Stimulated activated naive CD4-positive, alpha-beta T cell treated with Interleukin-2 at 50 U/mL for 16 hours (primary cell): ENCODE data around the gene ILRUN.
"Not testable (repeated sequence)": the region's sequence is repeated elsewhere in the genome, so short reads cannot be mapped to it uniquely, and the experiment has no call there.

Source experiments
- DNase-seq: peaks from one replicate; lab custom pipeline; 2025; lab: John Stamatoyannopoulos, UW

ILRUN gene

DNA sequence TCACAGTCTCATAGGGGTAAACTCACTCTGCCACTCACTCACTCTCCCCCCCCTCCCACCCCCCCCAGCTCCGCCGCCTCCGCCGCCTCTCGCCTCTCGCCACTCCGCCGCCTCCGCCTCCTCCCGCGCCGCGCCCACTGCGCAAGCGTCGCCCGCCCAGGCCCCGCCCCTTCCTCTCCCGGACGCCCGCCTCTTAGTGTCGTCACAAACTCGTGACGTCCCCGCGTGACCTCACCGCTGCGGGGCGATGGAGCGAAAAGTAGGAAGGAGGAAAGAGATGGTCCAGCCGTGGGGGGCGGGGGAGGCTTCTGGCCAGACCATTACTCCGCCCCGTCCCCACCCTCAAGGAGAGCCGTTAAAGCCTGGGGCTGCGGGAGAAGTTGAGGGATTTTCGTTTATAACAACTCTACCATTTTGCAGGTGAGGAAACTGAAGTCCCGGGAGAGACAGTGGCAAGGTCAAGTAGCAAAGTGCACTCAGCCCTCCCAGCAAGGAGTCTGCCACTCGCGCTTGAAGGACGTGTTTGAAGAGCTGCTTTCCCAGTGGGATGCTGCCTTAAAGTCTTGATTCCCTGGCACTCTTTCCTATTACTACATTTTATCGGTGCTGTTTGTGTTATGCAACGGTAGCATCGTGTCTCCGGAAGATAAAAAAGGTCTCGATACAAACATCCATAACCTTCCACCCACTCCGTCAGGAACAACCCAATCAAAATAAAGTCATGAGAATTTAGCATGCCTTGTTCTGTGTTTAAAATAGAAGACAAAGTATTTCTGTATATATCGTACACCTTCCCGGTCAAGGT lies at the start of gene ILRUN:
Gene ILRUN (minus strand): TSS at position 29 of the 805 bp plus-strand sequence. CDS start 164 bp downstream, outside the sequence.
- peak; percentile 94 for DNase-seq

DNA sequence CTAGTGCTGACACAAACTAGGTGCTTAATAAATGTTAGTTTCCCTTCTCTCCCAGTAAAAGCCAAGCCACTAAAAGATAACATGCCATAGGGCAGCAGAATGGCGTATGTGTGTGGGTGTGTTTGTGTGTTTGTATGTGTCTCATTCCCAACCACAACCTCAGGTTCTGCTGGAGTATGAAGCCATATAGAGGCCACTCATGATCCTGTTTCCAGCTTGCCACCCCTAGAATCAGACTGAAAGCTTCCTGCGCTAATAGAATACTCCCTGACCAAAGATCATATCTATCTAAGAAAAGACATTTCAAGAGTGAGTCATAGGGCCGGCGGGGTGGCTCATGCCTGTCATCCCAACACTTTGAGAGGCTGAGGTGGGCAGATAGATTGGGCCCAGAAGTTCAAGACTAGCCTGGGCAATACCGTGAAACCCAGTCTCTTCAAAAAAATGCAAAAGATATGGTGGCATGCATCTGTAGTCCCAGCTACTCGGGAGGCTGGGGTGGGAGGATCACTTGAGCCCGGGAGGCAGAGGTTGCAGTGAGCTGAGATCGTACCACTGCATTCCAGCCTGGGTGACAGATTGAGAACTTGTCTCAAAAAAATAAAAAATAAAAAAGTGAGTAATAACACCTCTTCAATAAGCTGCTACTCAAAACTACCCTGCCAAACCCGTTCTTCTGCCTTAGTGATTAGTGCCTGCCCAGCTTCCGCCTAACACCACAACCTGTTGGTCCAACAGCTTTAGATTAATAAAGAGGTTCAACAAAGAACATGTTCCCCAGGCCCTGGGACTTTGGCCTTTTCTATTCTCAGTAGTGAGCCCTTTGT lies 48.9 kb upstream of the ILRUN start:
- DNase-seq, result no peak

DNA sequence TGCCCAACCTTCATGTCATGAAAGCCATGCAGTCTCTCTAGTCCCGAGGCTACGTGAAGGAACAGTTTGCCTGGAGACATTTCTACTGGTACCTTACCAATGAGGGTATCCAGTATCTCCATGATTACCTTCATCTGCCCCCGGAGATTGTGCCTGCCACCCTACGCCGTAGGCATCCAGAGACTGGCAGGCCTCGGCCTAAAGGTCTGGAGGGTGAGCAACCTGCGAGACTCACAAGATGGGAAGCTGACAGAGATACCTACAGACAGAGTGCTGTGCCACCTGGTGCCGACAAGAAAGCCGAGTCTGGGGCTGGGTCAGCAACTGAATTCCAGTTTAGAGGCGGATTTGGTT lies 47.7 kb upstream of the ILRUN start:
- not testable (repeated sequence) for DNase-seq

DNA sequence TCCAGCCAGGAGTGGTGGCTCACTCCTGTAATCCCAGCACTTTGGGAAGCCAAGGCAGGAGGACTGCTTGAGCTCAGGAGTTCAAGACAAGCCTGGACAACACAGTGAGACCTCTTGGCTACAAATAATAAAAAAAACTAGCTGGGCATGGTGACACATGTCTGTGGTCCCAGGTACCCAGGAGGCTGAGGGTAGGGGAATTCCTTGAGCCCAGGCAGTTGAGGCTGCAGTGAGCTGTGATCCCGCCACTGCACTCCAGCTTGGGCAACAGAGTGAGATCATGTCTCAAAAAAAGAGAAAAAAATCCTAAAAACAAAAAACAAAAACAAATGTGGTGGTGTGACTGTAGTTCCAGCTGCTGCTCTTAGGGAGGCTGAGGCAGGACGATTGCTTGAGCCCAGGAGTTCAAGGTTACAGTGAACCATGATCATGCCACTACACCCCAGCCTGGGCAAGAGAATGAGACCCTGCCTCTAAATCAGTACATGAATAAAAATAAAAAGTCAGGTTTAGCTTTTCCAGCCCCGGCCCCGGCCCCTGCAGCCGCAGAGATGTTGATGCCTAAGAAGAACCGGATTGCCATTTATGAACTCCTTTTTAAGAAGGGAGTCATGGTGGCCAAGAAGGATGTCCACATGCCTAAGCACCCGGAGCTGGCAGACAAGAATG lies 47.2 kb upstream of the ILRUN start:
- no peak for DNase-seq

DNA sequence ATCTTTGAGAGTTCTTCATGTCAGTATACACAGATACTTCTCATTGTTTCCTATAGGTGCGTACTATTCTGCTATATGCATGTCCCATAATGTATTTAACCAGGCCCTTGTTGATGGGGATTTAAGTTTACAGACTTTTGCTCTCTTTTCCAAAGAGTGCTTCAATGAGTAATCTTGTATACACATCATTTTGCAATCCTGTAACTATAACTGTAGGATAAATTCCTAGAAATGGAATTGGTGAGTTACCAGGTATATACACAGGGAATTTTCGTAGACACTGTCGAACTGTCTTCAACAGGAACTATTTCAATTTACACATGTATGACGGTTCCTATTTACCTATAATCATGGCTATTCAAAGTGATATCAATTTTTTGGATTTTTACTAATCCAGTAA lies 45.5 kb upstream of the ILRUN start:
- no peak for DNase-seq

DNA sequence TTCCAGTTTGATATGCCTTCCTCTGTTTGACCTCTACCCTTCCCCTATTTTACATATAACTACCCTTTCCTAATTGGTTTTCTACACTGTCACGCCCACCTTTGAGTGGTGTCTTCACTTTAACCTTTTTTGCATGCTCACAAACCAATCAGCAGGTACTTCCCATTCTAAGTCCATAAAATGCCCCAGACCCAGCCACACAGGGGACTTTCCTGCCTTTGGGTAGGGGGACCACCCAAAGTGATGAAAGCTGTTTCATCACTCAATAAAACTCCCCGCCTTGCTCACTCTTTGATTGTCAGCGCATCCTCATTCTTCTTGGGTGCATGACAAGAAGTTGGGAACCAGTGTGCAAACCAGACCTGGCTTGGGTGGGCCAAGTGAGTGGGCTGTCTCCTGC lies 40.3 kb upstream of the ILRUN start:
- no peak for DNase-seq

DNA sequence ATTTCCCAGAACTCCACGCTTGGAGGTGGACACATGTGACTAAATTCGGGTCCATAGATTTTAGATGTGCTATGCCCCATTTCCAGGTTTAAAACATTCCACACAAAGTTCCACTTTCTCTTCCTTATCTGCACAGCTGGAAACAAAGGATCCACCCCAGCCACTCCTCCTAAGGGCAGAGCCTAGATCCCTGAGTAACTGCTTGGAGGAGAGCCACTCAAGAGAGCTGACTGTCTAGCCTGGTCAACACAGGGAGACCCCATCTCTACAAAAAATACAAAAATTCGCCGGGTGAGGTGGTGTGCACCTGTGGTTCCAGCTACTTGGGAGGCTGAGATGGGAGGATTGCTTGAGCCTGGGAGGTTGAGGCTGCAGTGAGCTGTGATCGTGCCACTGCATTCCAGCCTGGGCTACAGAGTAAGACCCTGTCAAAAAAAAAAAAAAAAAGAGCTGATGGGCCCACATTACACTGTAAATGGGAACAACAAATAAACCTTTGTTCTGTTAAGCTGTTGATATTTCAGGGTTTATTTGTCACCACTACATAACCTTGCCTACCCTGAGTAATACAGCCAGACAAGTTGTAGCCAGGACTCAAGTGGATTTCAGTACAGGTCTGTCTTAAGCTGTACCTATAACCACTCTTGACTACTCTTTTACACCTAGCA lies 35.0 kb upstream of the ILRUN start:
- no peak for DNase-seq

DNA sequence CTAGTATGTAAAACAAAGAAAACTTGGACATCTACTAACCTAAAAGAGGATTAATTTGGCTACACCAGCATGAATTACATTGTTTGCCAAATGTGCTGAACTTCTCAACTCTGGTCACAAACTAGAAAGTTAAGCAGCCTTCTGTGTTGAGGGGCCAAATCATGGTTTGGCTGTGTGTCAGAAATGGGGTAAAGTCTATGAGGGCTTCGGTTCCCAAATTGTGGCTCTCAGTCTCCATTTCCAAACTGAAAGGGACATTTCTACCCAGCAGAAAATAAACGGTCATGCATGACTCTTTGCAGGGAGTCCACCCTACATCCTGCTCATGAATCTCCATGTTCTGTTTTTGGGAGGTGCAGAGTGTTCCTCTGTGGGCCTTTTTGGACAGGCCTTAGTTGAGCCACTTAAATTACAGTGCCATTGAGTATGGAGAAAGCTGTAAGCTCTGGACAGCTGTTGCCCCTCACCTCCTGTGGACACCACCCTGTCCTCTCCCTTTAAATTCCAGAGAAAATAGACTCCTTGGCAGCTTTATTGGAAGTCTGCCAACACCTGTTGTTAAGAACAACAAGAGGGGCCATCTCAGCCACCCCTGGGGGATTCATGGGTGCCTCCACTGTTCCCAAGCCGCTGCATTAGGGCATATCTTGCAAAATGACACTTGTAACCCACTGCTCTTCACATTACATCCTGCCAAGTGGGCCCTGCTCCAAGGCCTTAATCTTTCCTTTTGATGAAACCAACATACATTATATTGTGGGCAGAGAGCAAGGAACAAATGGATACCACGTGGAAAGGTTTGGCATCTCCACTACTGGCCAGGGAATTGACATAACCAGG lies 33.3 kb upstream of the ILRUN start:
- no peak for DNase-seq

DNA sequence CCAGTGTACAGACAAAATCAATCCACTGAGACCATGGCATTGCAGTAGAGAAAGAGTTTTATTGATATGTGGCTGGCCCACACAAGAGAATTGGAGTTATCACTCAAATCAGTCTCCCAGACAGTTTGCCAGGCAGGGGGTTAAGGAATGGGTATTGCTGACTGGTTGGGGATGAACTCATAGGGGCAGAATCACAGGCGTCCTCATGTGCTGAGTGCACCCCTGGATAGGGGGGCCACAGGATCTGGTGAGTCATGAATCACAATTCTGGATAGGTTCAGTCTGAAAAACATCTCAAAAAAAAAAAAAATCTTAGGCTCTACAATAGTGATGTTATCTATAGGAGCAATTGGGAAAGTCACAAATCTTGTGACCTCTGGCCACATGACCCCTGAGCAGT lies 29.5 kb upstream of the ILRUN start:
- no peak for DNase-seq

DNA sequence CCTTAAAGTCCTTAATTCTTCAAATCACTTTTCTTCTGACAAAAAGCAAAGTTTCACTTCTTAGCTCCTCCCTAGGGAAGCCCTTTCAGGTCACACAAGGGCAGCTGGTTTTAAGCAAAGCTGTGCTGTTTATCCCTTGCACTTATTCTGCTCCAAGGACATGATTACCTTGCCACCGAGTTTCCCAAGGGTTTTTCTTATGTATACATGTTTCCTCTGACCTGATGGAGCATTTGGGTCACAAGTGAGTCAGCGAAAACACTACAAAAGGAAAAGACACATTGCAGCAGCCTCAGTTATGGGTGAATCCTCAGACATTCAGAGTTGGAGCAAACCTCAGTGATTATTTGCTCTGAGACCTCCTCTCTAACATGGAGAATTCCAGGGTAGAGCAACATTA lies 26.6 kb upstream of the ILRUN start:
- no peak for DNase-seq

DNA sequence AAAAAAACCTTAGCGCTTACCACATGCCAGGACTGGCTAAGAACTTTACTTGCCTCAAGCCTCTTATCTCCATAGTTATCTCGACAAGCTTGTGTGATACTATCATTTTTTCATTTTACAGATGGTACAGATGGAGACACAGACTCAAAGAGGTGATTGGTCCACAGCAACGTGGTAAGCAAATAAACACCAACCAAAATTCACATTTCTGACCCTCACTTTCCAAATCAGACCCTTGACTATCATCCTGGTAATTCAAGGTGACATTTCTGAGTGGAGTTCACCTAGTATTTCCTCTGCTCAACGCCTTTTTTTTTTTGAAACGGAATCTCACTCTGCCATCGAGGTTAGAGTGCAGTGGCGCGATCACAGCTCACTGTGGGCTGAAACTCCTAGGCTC lies 25.9 kb upstream of the ILRUN start:
- no peak for DNase-seq

DNA sequence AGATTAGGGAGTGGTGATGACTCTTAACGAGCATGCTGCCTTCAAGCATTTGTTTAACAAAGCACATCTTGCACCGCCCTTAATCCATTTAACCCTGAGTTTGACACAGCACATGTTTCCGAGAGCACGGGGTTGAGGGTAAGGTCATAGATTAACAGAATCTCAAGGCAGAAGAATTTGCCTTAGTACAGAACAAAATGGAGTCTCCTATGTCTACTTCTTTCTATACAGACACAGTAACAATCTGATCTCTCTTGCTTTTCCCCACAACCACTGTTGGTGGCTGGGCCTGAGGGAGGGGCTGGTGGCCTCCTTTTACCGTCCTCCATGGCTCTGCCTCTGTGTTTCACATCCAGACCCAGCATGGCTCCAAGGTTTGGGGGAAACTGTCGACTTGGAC lies 23.6 kb upstream of the ILRUN start:
- not testable (repeated sequence) for DNase-seq

DNA sequence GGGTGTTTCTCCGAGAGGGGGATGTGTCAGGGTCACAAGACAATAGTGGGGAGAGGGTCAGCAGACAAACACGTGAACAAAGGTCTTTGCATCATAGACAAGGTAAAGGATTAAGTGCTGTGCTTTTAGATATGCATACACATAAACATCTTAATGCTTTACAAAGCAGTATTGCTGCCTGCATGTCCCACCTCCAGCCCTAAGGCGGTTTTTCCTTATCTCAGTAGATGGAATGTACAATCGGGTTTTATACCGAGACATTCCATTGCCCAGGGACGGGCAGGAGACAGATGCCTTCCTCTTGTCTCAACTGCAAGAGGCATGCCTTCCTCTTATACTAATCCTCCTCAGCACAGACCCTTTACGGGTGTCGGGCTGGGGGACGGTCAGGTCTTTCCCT lies 23.1 kb upstream of the ILRUN start:
- DNase-seq, result not testable (repeated sequence)

DNA sequence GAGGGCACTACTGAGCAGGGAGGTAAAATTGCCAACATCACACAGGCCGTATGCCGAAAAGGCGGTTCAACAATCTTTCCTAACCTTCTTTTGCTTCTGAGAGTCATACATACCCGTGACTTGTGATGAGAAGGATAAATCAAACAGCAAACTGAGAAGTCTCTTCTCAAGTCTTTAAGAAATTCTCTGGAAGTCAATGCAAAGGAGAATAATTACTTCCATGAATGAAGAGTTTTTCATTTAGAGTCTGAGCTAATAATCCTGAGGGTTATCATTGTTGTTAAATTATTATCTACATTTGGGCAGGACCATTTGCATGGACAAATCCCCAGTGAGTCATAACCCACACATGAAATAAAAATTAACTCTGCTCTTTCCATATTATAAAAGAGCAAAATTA lies 22.4 kb upstream of the ILRUN start:
- DNase-seq, result no peak

DNA sequence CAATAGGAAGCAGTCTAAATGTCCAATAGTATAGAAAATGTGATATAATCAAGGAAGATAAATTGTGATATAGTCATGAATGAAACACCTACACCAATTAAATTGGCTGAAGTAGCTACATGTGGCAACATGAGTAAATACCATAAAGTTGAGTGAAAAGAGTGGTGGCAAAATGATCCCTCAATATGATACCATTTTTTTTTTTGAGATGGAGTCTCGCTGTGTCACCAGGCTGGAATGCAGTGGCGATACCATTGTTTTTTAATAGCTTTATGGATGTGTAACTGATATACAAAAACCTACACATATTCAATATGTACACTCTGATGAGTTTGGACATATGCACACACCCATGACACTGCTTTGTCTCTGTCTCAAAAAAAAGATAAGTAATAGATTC lies 20.9 kb upstream of the ILRUN start:
- no peak for DNase-seq

DNA sequence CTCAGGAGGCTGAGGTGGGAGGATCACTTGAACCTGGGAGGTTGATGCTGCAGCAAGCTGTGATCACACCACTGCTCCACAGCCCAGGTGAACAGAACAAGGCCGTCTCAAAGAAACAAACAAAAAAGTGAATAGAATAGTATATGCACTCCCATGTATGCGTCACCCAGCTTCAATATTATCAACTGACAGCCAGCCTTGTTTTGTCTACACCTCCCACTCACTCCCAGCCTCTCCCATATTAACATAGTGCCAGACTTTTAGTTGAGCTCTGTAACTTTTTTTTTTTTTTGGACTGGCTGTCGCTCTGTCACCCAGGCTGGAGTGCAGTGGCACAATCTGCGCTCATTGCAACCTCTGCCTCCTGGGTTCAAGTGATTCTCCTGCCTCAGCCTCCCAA lies 18.1 kb upstream of the ILRUN start:
- no peak for DNase-seq

DNA sequence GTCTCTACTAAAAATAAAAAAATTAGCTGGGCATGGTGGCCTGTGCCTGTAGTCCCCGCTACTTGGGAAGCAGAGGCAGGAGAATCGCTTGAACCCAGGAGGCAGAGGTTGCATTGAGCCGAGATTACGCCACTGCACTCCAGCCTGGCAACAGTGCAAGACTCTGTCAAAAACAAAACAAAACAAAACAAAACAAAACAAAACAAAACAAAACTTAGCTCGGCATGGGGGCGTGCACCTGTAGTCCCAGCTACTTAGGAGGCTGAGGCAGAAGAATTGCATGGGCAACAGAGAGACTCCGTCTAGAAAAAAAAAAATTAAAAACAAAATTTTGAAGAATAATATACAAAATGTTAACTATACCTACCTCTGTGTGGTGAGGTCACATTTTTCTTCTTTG lies 16.3 kb upstream of the ILRUN start:
- not testable (repeated sequence) for DNase-seq

DNA sequence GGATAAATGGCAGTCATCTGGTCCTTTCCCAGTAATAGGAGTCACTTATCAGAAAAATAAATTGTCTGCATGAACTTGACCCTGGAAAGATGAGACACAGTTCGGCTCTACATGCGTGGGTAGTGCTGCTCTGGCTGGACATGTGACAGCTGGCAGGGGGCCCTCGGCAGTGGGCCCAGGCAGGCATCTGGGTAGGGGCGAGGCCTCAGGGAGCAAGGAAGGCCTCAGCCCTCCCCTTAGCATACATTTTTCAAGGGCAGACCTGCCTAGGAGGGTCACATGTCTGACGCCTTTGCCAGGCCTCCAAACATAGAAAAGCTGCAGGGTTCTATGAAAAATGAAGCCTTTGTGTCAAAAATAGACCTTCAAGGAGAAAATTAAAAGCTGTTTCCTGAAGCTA lies 12.8 kb upstream of the ILRUN start:
- DNase-seq, result no peak

DNA sequence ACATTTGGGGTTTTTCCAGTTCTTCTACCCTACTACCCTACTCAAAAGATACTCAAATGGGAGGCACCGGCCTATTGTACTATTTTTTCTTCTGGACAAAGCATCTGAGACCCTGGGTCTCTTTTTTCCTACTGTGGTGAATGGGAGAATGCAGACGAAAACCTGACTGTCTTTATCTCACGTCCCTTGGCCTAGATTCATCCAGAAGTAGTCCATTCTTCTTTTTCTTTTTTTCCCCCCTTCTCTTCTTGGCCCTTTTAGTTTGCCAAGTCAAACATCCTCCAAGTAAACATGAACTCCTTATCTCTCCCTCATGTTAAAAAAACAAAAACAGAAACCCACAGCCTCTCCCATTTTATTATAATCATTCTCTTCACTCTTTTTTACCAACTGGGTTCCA lies 8.7 kb upstream of the ILRUN start:
- DNase-seq, result no peak

DNA sequence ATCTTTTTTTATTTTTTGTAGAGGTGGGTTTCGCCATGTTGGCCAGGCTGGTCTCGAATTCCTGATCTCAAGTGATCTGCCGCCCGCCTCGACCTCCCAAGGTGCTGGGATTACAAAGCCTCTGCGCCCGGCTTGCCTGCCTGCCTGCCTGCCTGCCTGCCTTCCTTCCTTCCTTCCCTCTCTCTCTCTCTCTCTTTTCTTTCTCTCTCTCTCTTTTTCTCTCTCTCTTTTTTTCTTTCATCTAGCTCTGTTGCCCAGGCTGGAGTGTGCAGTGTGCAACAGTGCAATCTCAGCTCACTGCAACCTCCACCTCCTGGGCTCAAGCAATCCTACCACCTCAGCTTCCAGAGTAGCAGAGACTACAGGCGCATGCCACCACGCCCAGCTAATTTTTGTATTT lies 4.6 kb upstream of the ILRUN start:
- DNase-seq, result no peak

DNA sequence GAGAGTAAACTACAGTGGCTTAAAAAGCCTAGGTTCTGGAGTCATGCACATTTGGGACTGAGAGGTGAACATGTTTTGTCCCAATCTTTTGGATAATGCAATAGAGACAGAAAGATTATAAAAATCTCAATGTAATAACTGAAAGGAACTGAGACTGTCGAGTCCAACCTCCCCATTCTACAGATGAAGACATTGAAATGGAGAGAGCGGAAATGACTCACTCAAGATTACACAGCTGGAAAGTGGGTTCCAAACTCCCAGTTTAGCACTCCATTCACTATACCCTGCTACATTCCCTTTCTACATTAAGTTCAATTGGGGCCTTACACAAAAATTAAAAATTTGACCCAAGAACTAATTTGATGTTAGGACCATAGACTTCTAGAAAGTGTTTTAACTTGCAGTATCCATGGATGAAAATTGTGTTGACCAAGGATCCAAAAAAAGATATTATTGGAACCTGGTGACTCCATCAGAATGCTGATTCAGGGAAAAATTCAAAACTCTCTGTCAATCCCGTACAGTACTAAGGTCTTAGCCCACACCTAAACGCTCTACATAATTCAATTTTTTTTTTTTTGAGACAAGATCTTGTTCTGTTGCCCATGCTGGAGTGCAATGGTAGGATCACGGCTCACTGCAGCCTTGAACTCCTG lies 1.5 kb upstream of the ILRUN start:
- no peak for DNase-seq
